NCI-H1105 treated with DMSO at 0.1 percent for 48 hours (cell line): ENCODE measurements around the gene ALOXE3.
A peak's percentile ranks its signal among the peaks of the same experiment; 100 is the strongest.

Experiments used
- DNase-seq: peaks from one replicate; lab custom pipeline; 2025; lab: John Stamatoyannopoulos, UW

The ALOXE3 gene

GRCh38 chr17:8117980-8118768, at the start of gene ALOXE3:
ALOXE3 (minus strand) TSS chr17:8118514; CDS start chr17:8117990, 524 bp downstream.
- peak; percentile 30 for DNase-seq

- no peak for DNase-seq
These were observed 49.2 kb upstream of the ALOXE3 start for GRCh38 chr17:8167526-8167925.

- DNase-seq = no peak
These were observed 48.4 kb upstream of the ALOXE3 start for GRCh38 chr17:8166731-8167130.

GRCh38 chr17:8164815-8165131, 46.5 kb upstream of the ALOXE3 start:
- no peak for DNase-seq

GRCh38 chr17:8163978-8164814, 45.9 kb upstream of the ALOXE3 start:
- no peak for DNase-seq

GRCh38 chr17:8162997-8163977, 45.0 kb upstream of the ALOXE3 start:
- DNase-seq = peak; percentile 53

- peak; percentile 69 for DNase-seq
These were observed 44.1 kb upstream of the ALOXE3 start, which contains the start of gene VAMP2 for GRCh38 chr17:8162233-8162996. VAMP2 (minus strand) TSS chr17:8162948; CDS start chr17:8162879, 69 bp downstream.

- no peak for DNase-seq
These were observed 43.2 kb upstream of the ALOXE3 start for GRCh38 chr17:8161289-8162232.

DNA sequence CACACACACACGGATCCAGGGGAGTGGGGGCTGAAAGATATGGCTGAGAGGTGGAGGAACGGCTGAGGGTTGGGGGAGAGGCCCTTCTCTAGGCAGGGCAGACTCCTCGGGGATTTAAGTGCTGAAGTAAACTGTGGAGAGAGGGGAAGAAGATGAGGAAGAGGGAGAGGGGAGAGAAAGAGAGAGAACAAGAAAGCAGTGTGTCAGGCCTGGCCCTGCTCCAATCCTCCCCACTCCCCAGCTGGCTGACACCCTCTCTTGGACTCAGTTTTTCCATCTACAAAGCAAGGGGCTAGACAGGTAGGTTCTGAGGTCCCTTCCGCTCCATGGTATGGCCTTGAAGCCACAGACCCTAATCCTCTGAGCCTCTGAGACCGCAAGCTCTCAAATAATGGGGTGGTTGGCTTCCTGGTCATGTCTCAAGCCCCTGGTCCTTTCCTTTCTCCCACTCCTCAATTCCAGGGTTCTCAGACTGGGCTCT, 42.5 kb upstream of the ALOXE3 start:
- DNase-seq = no peak

GRCh38 chr17:8160224-8160577, 41.9 kb upstream of the ALOXE3 start:
- DNase-seq = no peak

DNA sequence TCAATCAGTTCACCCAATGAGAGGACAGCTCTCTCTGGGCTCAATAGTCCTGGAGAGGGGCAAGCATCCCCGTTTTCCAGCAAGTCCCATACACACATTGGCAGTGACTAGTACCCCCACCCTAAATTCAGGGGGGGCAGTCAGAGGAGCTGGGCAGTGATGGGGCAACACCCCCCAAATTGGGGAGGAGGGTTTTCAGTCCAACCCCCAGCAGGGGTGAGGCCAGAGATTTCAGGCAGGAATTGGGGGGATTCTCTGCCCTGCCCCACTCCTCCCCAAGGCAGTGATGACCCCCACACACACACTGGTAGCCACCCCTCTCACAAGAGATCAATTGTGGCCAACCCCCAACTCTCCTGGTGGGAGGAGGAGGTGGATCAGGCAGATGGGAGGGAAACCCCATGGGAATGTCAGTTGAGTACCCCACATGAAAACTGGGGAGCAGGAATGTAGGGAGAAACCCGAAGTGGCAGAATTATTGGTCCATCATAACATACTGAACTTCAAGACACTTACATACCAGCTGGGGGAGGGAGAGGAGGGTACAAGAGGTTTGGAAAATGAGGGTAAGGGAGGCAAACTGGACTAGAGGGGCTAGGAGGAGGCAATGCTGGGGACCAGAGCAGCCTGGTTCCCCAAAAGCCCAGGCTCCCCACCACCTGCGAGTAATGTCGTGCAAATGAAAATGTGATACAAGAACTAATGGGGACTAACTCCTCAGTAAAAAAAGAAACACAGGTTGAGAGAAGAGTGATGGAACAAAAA, 41.3 kb upstream of the ALOXE3 start:
- no peak for DNase-seq

GRCh38 chr17:8159032-8159400, 40.7 kb upstream of the ALOXE3 start:
- DNase-seq = no peak

DNA sequence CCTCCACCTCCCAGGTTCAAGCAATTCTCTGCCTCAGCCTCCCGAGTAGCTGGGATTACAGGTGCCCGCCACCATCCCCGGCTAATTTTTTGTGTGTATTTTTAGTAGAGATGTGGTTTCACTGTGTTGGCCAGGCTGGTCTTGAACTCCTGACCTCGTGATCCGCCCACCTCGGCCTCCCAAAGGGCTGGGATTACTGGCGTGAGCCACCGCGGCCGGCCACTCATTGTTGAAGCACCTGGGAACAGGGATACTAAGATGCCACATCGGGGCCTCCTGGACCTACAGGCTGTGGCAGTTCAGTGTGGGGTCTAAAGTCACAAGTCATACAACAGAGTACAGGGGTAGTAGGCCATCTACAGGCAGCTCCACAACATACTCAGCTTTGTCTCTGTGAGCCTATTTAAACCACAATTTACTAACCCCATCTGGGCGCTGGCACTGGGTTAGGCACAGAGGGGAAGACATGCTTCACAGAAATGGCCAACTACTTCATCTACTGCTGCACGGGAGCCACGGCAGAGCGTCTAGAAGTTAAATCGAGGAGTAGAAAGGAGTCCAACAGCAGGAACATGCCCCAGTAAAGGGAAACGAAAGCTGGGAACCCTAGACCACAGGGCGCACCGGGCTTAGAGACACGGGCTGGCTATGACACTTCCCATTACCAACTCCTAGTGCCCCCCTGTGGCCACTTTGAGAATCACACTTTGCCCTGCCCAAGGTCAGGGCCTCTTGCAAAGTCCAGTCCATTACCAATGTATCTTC, 40.1 kb upstream of the ALOXE3 start:
- DNase-seq = peak; percentile 73

DNA sequence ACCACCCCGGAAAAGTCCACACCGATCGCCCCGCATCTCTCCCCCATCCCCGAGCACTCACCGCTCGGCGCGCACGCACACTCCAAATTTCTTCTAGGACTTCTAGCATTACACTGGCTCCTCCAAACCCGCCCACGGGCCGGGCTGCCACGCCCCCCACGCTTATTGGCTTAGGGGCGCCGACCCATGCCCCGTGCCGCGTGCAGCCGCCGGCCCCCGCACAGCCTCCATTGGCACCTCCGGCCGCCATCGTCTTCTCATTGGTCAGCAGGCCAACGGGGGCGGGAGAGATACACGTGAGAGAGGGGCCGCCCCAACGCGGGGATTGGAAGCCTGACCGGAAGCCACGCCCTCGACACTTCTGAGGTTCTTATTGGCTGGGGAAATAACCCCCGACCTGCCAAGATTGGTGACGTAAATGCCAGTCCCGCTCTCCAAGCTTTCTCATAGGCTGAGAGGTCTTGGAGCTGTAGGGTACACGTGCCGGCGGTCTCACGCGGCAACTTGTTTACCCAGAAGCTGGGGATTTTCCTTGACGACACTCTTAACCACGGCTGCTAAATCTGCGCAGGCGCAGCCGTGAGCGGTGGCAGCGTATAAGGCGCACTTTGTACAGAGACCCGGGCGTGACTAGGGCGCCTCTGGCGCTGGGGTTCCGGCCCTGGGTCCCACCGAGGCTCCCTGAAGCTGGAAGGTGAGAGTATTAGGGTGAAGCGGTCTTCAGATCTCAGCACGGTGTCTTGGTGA, 38.1 kb upstream of the ALOXE3 start:
- peak; percentile 100 for DNase-seq

DNA sequence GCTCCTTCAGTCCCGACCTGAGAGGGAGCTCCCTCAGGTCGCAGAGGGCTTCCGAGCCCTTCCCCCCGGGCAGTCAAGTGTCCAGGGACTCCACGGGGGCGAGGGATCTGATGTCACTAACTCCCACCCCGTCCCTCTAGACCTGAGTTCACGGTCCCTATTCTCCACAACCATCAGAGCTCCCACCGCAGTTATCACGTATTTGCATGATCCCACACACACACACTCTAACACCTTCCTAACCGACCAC, 37.6 kb upstream of the ALOXE3 start:
- no peak for DNase-seq

DNA sequence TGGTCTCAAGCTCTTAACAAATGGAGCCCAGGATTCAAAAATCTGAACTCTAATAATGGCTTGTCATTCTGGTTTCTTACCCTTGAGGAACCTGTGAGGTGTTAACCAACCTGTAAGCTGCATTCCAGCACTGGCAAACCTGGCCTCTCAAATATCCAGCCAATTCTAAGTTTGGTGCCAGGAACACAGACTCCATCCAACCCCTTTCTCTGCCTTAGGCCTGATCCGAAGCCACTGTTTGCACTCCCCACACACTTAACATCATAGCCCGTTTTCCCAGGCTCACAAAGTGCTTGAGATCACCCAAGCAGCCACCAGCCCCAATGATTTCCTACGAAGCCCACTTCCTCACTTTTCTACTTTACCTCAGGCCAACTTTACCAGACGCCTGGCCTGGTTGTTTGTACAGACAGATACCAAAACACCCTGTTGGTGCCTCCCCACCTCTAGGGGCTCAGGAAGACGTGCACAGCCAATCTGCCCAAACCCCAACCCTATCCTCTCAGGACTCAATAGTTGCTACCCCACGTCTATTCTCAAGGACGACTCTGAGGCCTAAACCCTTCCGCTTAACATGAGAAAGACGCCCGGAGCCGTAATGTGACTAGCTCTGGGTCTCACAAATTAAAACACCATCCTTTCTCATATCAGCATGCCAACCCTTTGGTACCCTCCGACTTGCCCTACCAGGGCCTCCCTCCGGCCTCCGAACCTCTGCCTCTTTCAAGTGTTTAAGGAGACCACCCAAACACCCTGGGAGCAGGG, 37.1 kb upstream of the ALOXE3 start:
- DNase-seq = no peak

GRCh38 chr17:8154608-8155155, 36.4 kb upstream of the ALOXE3 start:
- DNase-seq = no peak
